OCI-LY1 (cell line): ENCODE results near the gene ARHGEF4.

ENCODE experiments used
- H2AFZ ChIP-seq: fragments of 200-600 bp; sonication (generic), shearing (Covaris generic); 2 replicates; pipeline ENCODE4 v1.6.0; 2014; ENCODE audit warnings: antibody characterized with exemption, mild to moderate bottlenecking, low read length
- H3F3A ChIP-seq: fragments of 200-600 bp; sonication (generic), shearing (Covaris generic); 2 replicates; pipeline ENCODE4 v1.6.0; 2014; ENCODE audit warnings: mild to moderate bottlenecking, antibody characterized with exemption, low read length, moderate library complexity; ENCODE audit not compliant: insufficient read depth
- H3K27ac ChIP-seq: fragments of 200-600 bp; sonication (generic); 2 replicates; pipeline ENCODE4 v1.5.1; 2014; ENCODE audit warnings: low read length, mixed run types, mild to moderate bottlenecking, low read depth; ENCODE audit not compliant: poor library complexity, severe bottlenecking
- H3K27me3 ChIP-seq: fragments of 200-600 bp; sonication (generic); 2 replicates; pipeline ENCODE4 v1.6.0; 2014; ENCODE audit warnings: antibody characterized with exemption, mild to moderate bottlenecking, low read length, moderate library complexity; ENCODE audit not compliant: insufficient read depth
- H3K36me3 ChIP-seq: fragments of 200-600 bp; sonication (generic); 2 replicates; pipeline ENCODE4 v1.6.1; 2014; ENCODE audit warnings: mild to moderate bottlenecking, antibody characterized with exemption, low read length, moderate library complexity, mixed read lengths; ENCODE audit not compliant: insufficient read depth
- H3K4me1 ChIP-seq: fragments of 200-600 bp; sonication (generic); 2 replicates; pipeline ENCODE4 v1.5.1; 2014; ENCODE audit warnings: mild to moderate bottlenecking, low read length, moderate library complexity; ENCODE audit not compliant: insufficient read depth, severe bottlenecking
- H3K4me2 ChIP-seq: fragments of 200-600 bp; sonication (generic), shearing (Covaris generic); 2 replicates; pipeline ENCODE4 v1.6.1; 2014; ENCODE audit warnings: low read length
- H3K4me3 ChIP-seq: fragments of 200-600 bp; sonication (generic); 2 replicates; pipeline ENCODE4 v1.5.1; 2014; ENCODE audit warnings: low read length, low read depth, mild to moderate bottlenecking, mixed read lengths; ENCODE audit not compliant: poor library complexity, severe bottlenecking
- H3K79me2 ChIP-seq: fragments of 200-600 bp; shearing (Covaris generic); 2 replicates; pipeline ENCODE4 v1.6.1; 2016; ENCODE audit warnings: mixed run types, low read length, mixed read lengths; ENCODE audit not compliant: insufficient read depth
- H3K9ac ChIP-seq: fragments of 200-600 bp; sonication (generic), shearing (Covaris generic); 2 replicates; pipeline ENCODE4 v1.6.1; 2014; ENCODE audit warnings: mild to moderate bottlenecking, low read length, mixed read lengths
- H3K9me2 ChIP-seq: fragments of 200-600 bp; sonication (generic), shearing (Covaris generic); 2 replicates; pipeline ENCODE4 v1.6.1; 2014; ENCODE audit warnings: low read depth, mild to moderate bottlenecking, low read length, mixed read lengths
- H3K9me3 ChIP-seq: fragments of 200-600 bp; shearing (Covaris generic); 2 replicates; pipeline ENCODE4 v1.6.1; 2014; ENCODE audit warnings: low read length, mixed read lengths
- H4K20me1 ChIP-seq: fragments of 200-600 bp; sonication (generic), shearing (Covaris generic); 2 replicates; pipeline ENCODE4 v1.6.0; 2016; ENCODE audit warnings: mild to moderate bottlenecking, low read length; ENCODE audit not compliant: insufficient read depth
- EZH2 ChIP-seq: fragments of 200-600 bp; sonication (generic), shearing (Covaris generic); IDR thresholded peaks from 2 replicates; pipeline ENCODE4 v1.8.0; 2017; ENCODE audit warnings: borderline replicate concordance, mixed run types, mild to moderate bottlenecking, antibody characterized with exemption, low read length, moderate library complexity, mixed read lengths
- TF ChIP-seq, protein P1 (sequence below): fragments of 200-600 bp; sonication (generic), shearing (Covaris generic); IDR thresholded peaks from 2 replicates; pipeline ENCODE4 v1.5.1; 2017; ENCODE audit warnings: mild to moderate bottlenecking, antibody characterized with exemption, low read length, moderate library complexity, mixed read lengths

ARHGEF4 gene

DNA sequence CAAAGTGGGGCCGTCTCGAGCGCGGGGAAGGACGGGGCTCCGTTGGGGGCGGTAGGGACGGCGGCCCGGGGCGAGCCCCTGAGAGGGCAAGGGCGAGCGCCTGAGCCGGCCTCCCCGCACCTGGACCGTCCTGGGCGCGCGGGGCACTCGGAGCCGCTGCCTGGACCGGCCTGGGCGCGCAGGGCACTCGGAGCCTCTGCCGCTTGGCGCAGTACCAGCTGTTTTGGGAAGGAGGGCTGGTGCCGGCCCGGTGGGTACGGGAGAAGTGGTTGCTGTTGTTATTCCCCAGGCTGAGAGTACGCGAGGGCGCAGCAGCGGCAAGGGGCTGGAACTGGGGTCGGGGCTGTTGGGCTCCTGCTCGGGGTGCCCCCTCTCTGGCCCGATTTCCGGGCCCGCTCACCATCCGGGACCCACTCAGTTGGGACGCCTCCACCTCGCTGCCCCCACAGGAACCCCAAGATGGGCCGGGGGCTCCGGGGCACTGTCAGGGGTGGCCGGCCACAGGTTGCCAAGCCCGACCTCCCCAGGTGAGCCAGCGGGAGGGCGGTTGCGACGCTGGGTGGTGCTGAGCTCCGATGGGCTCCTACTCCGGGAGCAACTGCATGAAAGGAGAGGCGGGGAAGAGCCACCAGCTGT is 579 bp downstream of the ARHGEF4 start:
- H3K4me1 ChIP-seq = no peaks in the 10 kb centered on the region
- H3K9ac ChIP-seq = no peak overlapping the region
- H2AFZ ChIP-seq = no peak overlapping the region
- H3F3A ChIP-seq = no peaks in the 10 kb centered on the region
- TF ChIP-seq, protein P1, sequence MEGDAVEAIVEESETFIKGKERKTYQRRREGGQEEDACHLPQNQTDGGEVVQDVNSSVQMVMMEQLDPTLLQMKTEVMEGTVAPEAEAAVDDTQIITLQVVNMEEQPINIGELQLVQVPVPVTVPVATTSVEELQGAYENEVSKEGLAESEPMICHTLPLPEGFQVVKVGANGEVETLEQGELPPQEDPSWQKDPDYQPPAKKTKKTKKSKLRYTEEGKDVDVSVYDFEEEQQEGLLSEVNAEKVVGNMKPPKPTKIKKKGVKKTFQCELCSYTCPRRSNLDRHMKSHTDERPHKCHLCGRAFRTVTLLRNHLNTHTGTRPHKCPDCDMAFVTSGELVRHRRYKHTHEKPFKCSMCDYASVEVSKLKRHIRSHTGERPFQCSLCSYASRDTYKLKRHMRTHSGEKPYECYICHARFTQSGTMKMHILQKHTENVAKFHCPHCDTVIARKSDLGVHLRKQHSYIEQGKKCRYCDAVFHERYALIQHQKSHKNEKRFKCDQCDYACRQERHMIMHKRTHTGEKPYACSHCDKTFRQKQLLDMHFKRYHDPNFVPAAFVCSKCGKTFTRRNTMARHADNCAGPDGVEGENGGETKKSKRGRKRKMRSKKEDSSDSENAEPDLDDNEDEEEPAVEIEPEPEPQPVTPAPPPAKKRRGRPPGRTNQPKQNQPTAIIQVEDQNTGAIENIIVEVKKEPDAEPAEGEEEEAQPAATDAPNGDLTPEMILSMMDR = no peak
- no peak for TF ChIP-seq EZH2
- H3K9me2 ChIP-seq = no peaks in the 10 kb centered on the region
- H3K9me3 ChIP-seq = no peaks in the 10 kb centered on the region
- H3K79me2 ChIP-seq = no peaks in the 10 kb centered on the region
- no peaks in the 10 kb centered on the region for H3K27me3 ChIP-seq
- no peaks in the 10 kb centered on the region for H4K20me1 ChIP-seq
- no peak overlapping the region for H3K4me3 ChIP-seq
- H3K36me3 ChIP-seq = no peaks in the 10 kb centered on the region
- no peak overlapping the region for H3K4me2 ChIP-seq
- H3K27ac ChIP-seq = no peak overlapping the region

DNA sequence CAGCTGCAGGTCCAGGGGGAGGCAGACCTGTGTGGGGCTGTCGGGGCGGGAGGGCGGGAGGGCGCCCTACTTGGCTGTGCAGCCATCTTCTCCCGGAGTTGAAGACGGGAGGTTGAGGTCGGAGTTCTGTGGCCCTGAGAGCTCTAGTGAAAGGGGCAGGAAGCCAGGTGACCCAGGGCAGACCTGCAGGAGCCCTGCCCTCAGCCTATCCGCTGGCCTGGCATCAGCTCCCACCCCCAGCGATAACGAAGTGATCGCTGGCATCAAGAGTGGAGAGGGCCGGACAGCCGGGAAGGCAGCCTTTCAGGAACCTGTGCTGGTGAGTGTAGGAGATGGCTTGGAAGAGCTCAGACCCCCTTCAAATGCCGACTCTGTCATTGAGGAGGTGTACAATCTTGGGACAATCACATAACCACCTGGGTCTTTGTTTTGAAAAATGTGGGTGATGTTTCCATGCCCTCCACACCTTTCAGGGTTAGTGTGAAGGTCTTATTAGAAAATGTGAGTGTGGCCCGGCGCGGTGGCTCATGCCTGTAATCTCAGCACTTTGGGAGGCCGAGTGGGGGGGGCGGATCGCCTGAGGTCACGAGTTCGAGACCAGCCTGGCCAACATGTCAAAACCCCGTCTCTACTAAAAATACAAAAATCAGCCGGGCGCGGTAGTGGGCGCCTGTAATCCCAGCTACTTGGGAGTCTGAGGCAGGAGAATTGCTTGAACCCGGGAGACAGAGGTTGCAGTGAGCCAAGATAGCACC is 1.3 kb downstream of the ARHGEF4 start:
- no peak for TF ChIP-seq EZH2
- TF ChIP-seq, protein P1 = no peak
- Histone ChIP-seq H4K20me1 (no peaks in the 10 kb centered on the region), H3K4me1 (no peaks in the 10 kb centered on the region), H3K9ac (no peak overlapping the region), H3K27me3 (no peaks in the 10 kb centered on the region), H3K9me3 (no peaks in the 10 kb centered on the region), H3K4me2 (no peak overlapping the region), H3K4me3 (no peak overlapping the region), H3K9me2 (no peaks in the 10 kb centered on the region), H3F3A (no peaks in the 10 kb centered on the region), H3K27ac (no peak overlapping the region), H2AFZ (no peak overlapping the region), H3K36me3 (no peaks in the 10 kb centered on the region), H3K79me2 (no peaks in the 10 kb centered on the region)

DNA sequence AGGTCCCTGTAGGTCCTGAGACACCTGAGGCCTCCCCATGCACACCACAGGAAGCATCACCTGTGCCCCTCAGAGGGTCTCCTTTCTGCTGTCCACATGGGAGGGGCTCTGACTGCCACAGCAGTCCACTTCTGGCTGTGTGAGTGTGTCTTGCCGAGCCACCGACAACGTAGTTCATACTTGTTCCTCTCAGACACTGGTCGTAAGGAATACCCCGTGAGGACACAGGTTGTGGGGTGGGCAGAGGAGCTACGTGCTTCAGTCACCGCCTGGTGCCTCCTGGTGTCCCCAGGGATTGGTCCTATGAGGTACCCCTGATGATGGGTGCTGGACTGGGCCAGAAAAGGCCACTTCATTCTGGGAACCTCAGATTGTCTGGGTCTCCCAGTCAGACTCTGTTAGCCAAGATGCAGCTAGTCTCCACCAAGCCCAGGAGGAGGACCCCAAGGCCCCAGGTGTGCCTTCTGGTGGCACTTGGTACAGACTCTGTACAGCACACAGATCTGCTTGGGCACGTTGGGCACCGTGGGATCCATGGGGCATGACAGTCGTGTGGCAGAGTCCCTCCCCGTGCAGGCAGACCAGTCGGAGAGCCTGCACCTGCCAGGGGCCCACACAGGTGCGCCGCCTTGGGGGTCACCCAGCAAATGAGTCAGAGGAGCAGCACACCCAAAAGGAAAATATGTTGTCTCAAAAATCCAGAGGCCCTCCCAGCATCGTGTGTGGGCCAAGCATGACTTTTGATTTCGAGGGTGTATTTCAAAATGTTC is 2.5 kb downstream of the ARHGEF4 start:
- Histone ChIP-seq H3K36me3 (no peaks in the 10 kb centered on the region), H3K9me3 (no peaks in the 10 kb centered on the region), H3K4me2 (no peak overlapping the region), H3K27me3 (no peaks in the 10 kb centered on the region; the same call in 1 of the 2 replicates), H3K9me2 (no peaks in the 10 kb centered on the region), H3K4me3 (no peak overlapping the region), H3K27ac (no peak overlapping the region), H3K4me1 (no peaks in the 10 kb centered on the region), H3F3A (no peaks in the 10 kb centered on the region), H3K79me2 (no peaks in the 10 kb centered on the region), H4K20me1 (no peaks in the 10 kb centered on the region), H2AFZ (no peak overlapping the region), H3K9ac (no peak overlapping the region)
- no peak for TF ChIP-seq EZH2
- TF ChIP-seq, protein P1 = no peak
